Mesendoderm (in vitro differentiated cells): ENCODE results near the gene GLT1D1.

Experiments used
- DNase-seq: peaks from one replicate; pipeline ENCODE4 v3.0.0; 2013
- H2AK5ac ChIP-seq: 2 replicates; pipeline ENCODE4 v1.6.1; 2013; ENCODE audit warnings: low read length, inconsistent platforms
- H2BK120ac ChIP-seq: 2 replicates; pipeline ENCODE4 v1.6.1; 2013; ENCODE audit warnings: low read depth, mild to moderate bottlenecking, low read length, moderate library complexity, mixed read lengths
- H2BK15ac ChIP-seq: replicated peaks from 2 replicates; pipeline ENCODE4 v1.6.1; 2013; ENCODE audit warnings: low read depth, mild to moderate bottlenecking, moderate library complexity
- H2BK5ac ChIP-seq: 2 replicates; pipeline ENCODE4 v1.6.1; 2013; ENCODE audit warnings: low read length, inconsistent platforms
- H3K18ac ChIP-seq: 2 replicates; pipeline ENCODE4 v1.6.1; 2013; ENCODE audit warnings: mild to moderate bottlenecking, low read length, mixed read lengths
- H3K23ac ChIP-seq: one replicate; pipeline ENCODE4 v1.6.1; 2013; ENCODE audit warnings: low read length
- H3K27ac ChIP-seq: 2 replicates; pipeline ENCODE4 v1.5.1; 2013; ENCODE audit warnings: low read depth, mild to moderate bottlenecking, inconsistent platforms, low read length, moderate library complexity
- H3K27me3 ChIP-seq: 2 replicates; pipeline ENCODE4 v1.6.1; 2013; ENCODE audit warnings: low read length, control low read depth, mild to moderate bottlenecking, inconsistent platforms; ENCODE audit not compliant: insufficient read depth, poor library complexity
- H3K36me3 ChIP-seq: 2 replicates; pipeline ENCODE4 v1.6.1; 2013; ENCODE audit warnings: low read length, inconsistent platforms; ENCODE audit not compliant: control insufficient read depth, insufficient read depth
- H3K4ac ChIP-seq: one replicate; pipeline ENCODE4 v1.6.1; 2013; ENCODE audit warnings: low read depth, mild to moderate bottlenecking, low read length, moderate library complexity
- H3K4me1 ChIP-seq: 2 replicates; pipeline ENCODE4 v1.6.1; 2013; ENCODE audit warnings: low read depth, low read length, inconsistent platforms; ENCODE audit not compliant: control insufficient read depth
- H3K4me2 ChIP-seq: 2 replicates; pipeline ENCODE4 v1.6.1; 2013; ENCODE audit warnings: low read length
- H3K4me3 ChIP-seq: 2 replicates; pipeline ENCODE4 v1.5.1; 2013; ENCODE audit warnings: mild to moderate bottlenecking, low read length
- H3K56ac ChIP-seq: one replicate; pipeline ENCODE4 v1.6.1; 2013; ENCODE audit warnings: low read length
- H3K79me1 ChIP-seq: 2 replicates; pipeline ENCODE4 v1.6.1; 2013; ENCODE audit warnings: low read length, inconsistent platforms
- H3K79me2 ChIP-seq: 2 replicates; pipeline ENCODE4 v1.6.1; 2013; ENCODE audit warnings: mild to moderate bottlenecking, low read length; ENCODE audit not compliant: control insufficient read depth, insufficient read depth
- H3K9ac ChIP-seq: 2 replicates; pipeline ENCODE4 v1.6.1; 2013; ENCODE audit warnings: low read length, inconsistent platforms
- H4K5ac ChIP-seq: one replicate; pipeline ENCODE4 v1.6.1; 2013; ENCODE audit warnings: low read length
- H4K8ac ChIP-seq: one replicate; pipeline ENCODE4 v1.6.1; 2013; ENCODE audit warnings: low read depth, mild to moderate bottlenecking, control low read depth, low read length, moderate library complexity
- WGBS: extraction: QIAGEN DNeasy Blood & Tissue Kit; methylation state at CpG from one replicate; pipeline ENCODE4 v1.1.7; 2013; ENCODE audit warnings: low lambda C conversion rate, missing lambda C conversion rate; ENCODE audit not compliant: insufficient coverage; ENCODE audit errors: extremely low coverage; 5-methylcytosine and 5-hydroxymethylcytosine counted together

The GLT1D1 gene

DNA sequence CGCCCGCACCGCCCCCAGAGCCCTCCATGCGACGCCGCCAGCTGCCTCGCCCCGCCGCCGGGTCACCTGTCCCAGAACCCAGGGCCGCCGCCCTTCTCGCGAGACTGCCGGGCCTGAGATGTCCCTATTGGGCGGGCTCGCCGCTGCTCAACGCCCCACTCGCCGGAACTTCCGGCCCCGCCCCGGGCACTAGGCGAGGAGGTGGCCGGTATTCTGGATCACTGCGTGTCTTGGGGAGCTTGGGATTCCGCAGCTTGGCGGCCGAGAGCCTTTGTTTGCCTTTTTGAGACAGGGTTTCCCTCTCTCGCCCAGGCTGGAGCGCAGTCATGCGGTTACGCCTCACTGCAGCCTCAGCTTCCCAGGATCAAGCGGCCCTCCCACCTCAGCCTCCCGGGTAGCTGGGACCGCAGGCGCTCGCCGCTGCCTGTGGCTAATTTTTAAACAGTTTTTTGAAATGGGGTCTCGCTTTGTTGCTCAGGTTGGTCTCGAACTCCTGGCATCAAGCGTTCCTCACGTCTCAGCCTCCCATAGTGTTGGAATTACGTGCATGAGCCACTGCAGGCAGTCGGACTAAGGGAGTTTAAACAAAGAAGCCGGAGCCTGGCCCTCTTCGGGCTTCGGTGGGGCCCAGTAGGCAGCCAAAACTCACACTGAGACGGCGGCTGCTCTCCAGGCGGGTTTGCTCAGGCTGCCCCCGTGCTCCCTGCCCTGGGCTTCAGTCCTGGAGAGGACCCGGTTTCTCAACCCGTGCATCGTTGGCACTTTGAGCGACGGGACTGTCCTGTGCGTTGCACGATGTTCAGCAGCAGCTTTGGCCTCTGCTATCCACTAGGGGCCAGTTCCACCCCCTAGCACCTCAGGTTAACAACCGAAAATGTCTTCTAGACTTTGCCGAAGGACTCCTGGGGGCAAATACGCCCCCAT, 29.1 kb upstream of the GLT1D1 start, which contains the start of gene SLC15A4:
SLC15A4 (minus strand) TSS at position 43 of the 924 bp plus-strand sequence; CDS start at position 28, 15 bp downstream.
- Histone ChIP-seq H3K27me3 (no peaks in the 10 kb centered on the region), H3K4ac (peak within 1 kb of the TSS; percentile 75), H2BK5ac (peak within 1 kb of the TSS; percentile 88), H3K79me1 (peaks cover 13% of the 10 kb centered on the region), H2AK5ac (no peak within 1 kb of the TSS), H2BK15ac (no peak within 1 kb of the TSS), H3K27ac (peak within 1 kb of the TSS; percentile 75), H3K79me2 (peaks cover 42% of the 10 kb centered on the region), H3K36me3 (no peaks in the 10 kb centered on the region), H3K4me2 (peak within 1 kb of the TSS; percentile 89), H3K4me1 (peaks cover 7% of the 10 kb centered on the region), H3K9ac (peak within 1 kb of the TSS; percentile 99), H3K18ac (peak within 1 kb of the TSS; percentile 45), H2BK120ac (peak within 1 kb of the TSS; percentile 14), H4K5ac (no peak within 1 kb of the TSS), H4K8ac (peak within 1 kb of the TSS; percentile 100), H3K4me3 (peak within 1 kb of the TSS; percentile 95), H3K23ac (peak within 1 kb of the TSS; percentile 59), H3K56ac (peak within 1 kb of the TSS; percentile 99)
- no CpG with 5 or more reads among the region's 63 CpGs for WGBS
- DNase-seq, result peak; percentile 97

- H3K36me3 ChIP-seq, result no peaks in the 10 kb centered on the region
- no peak for DNase-seq
- no peak overlapping the region for H3K4ac ChIP-seq
- no peaks in the 10 kb centered on the region for H3K27me3 ChIP-seq
- H3K9ac ChIP-seq, result no peak overlapping the region
- H3K27ac ChIP-seq, result no peak overlapping the region
- H3K79me2 ChIP-seq, result peaks cover 26% of the 10 kb centered on the region
- H2BK15ac ChIP-seq, result no peak overlapping the region
- no peak overlapping the region for H2BK120ac ChIP-seq
- H2AK5ac ChIP-seq, result no peak overlapping the region
- no peak overlapping the region for H3K4me2 ChIP-seq
- peaks cover 7% of the 10 kb centered on the region for H3K4me1 ChIP-seq
- no peak overlapping the region for H2BK5ac ChIP-seq
- H3K18ac ChIP-seq, result no peak overlapping the region
- H4K8ac ChIP-seq, result no peak overlapping the region
- WGBS, result no CpG with 5 or more reads among the region's 4 CpGs
- no peak overlapping the region for H3K56ac ChIP-seq
- H3K23ac ChIP-seq, result no peak overlapping the region
- peaks cover 7% of the 10 kb centered on the region for H3K79me1 ChIP-seq
- no peak overlapping the region for H4K5ac ChIP-seq
- H3K4me3 ChIP-seq, result no peak overlapping the region
Measured at GRCh38 chr12:128825835-128826234, 27.4 kb upstream of the GLT1D1 start.

DNA sequence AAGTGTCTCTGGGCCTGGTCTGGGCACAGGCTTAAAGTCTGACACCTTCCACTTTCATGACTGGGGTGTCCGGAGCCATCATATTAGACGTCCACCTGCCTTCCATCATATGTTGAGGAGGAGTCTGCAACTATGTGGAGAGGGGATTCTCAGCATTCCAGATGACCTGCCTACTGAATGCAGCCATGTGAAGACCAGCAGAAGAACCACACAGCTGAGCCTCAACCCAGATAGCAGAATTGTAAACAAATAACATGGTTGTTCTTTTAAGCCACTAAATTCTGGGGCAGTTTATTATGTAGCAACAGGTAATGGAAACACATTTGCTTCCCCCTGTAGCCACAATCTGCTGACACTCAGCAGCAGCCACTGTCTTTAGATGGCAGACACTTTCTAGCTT, 25.6 kb upstream of the GLT1D1 start:
- Histone ChIP-seq H3K56ac (no peak overlapping the region), H3K27me3 (no peaks in the 10 kb centered on the region), H3K4me2 (no peak overlapping the region), H3K79me1 (no peaks in the 10 kb centered on the region), H3K27ac (no peak overlapping the region), H4K8ac (no peak overlapping the region), H3K36me3 (no peaks in the 10 kb centered on the region), H3K4me1 (peaks cover 1% of the 10 kb centered on the region), H3K23ac (no peak overlapping the region), H2BK15ac (no peak overlapping the region), H3K18ac (no peak overlapping the region), H4K5ac (no peak overlapping the region), H3K9ac (no peak overlapping the region), H2BK5ac (no peak overlapping the region), H2BK120ac (no peak overlapping the region), H3K4ac (no peak overlapping the region), H3K79me2 (peaks cover 8% of the 10 kb centered on the region), H3K4me3 (no peak overlapping the region), H2AK5ac (no peak overlapping the region)
- DNase-seq, result no peak
- no CpG with 5 or more reads among the region's 2 CpGs for WGBS

DNA sequence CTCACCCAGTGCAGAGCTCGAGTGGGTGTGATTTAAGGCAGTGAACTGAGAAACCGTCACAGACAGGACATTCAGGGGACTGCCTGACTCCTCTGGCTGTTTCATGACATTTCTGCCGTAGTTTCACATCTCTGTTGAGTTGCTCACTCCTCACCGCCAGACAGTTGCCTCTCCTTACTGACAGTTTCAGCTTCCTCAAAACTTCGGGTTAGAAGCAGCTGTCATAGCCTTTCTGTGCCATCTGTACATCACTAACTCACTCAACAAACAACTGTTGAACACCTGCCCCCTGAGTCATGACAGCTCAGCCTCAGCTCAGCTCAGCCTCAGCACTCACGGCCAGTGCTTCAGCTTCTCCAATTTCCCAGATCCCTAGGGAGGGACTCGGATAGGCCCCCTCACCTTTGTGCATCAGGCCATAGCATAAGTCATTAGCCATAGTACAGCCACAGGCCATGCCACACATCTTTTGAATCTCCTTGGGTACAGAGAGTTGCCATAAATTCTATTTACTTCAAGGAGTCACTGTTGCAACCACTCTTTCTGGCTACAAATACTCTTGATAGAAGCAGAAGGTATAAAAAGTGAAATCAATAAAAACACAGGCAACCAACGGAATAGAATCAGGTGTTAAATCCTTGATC, 23.3 kb upstream of the GLT1D1 start:
- no peak overlapping the region for H2BK5ac ChIP-seq
- no peak overlapping the region for H3K4me3 ChIP-seq
- no peak overlapping the region for H2BK120ac ChIP-seq
- no peak overlapping the region for H3K4ac ChIP-seq
- no peak overlapping the region for H3K23ac ChIP-seq
- H3K4me2 ChIP-seq, result no peak overlapping the region
- H2BK15ac ChIP-seq, result no peak overlapping the region
- H3K56ac ChIP-seq, result no peak overlapping the region
- H3K4me1 ChIP-seq, result no peaks in the 10 kb centered on the region
- no peak overlapping the region for H4K8ac ChIP-seq
- DNase-seq, result no peak
- no peak overlapping the region for H2AK5ac ChIP-seq
- H3K27ac ChIP-seq, result no peak overlapping the region
- no peak overlapping the region for H3K18ac ChIP-seq
- no CpG with 5 or more reads among the region's 8 CpGs for WGBS
- no peaks in the 10 kb centered on the region for H3K36me3 ChIP-seq
- H3K79me2 ChIP-seq, result no peaks in the 10 kb centered on the region
- H4K5ac ChIP-seq, result no peak overlapping the region
- no peaks in the 10 kb centered on the region for H3K27me3 ChIP-seq
- no peaks in the 10 kb centered on the region for H3K79me1 ChIP-seq
- no peak overlapping the region for H3K9ac ChIP-seq

- Histone ChIP-seq H3K4ac (no peak overlapping the region), H3K4me3 (no peak overlapping the region), H3K79me1 (no peaks in the 10 kb centered on the region), H3K23ac (no peak overlapping the region), H2BK5ac (no peak overlapping the region), H2BK15ac (no peak overlapping the region), H2AK5ac (no peak overlapping the region), H3K79me2 (no peaks in the 10 kb centered on the region), H4K8ac (no peak overlapping the region), H3K36me3 (no peaks in the 10 kb centered on the region), H3K18ac (no peak overlapping the region), H3K9ac (no peak overlapping the region), H2BK120ac (no peak overlapping the region), H3K4me2 (no peak overlapping the region), H3K27ac (no peak overlapping the region), H3K4me1 (no peaks in the 10 kb centered on the region), H3K27me3 (no peaks in the 10 kb centered on the region), H4K5ac (no peak overlapping the region), H3K56ac (no peak overlapping the region)
- DNase-seq, result no peak
- WGBS, result no CpG with 5 or more reads among the region's 7 CpGs
Measured at GRCh38 chr12:128830505-128830893, 22.8 kb upstream of the GLT1D1 start.
